Measurements from ENCODE around the gene CDH6. TPM values are rescaled to one million over a fixed set of nuclear protein-coding genes. Genes with fewer than 3 reads are reported as not detected.

CDH6 gene
- total and polyA plus RNA-seq, 5 donors from 2014 or later, result not detected

- H3K9me3 ChIP-seq (ENCODE audit: control insufficient read depth in 2 of 2, low read length in 2 of 2), result no peaks in the 10 kb centered on the region
- Mint-ChIP-seq H3K9me3 (no peaks in the 10 kb centered on the region), H3K4me1 (no peaks in the 10 kb centered on the region), H3K36me3 (no peaks in the 10 kb centered on the region), H3K27me3 (no peaks in the 10 kb centered on the region), H3K4me3 (no peak overlapping the region), H3K27ac (no peak overlapping the region)
- ATAC-seq (ENCODE audit: low read depth in 2 of 2) (no peak), DNase-seq (no peak)
- H3K4me3 ChIP-seq (ENCODE audit: low read depth, low read length), result no peak overlapping the region
- H3K27me3 ChIP-seq (ENCODE audit: control insufficient read depth, insufficient read depth, low read length), result no peaks in the 10 kb centered on the region
- no peak overlapping the region for H3K27ac ChIP-seq (ENCODE audit: insufficient read depth, low read length, poor library complexity, severe bottlenecking)
- H3K4me1 ChIP-seq (ENCODE audit: control insufficient read depth, insufficient read depth, low read length, poor library complexity, severe bottlenecking), result no peaks in the 10 kb centered on the region
- H3K36me3 ChIP-seq (ENCODE audit: control insufficient read depth, insufficient read depth, low read length), result no peaks in the 10 kb centered on the region
Observed at GRCh38 chr5:31332160-31332559, 138.7 kb downstream of the CDH6 start.

GRCh38 chr5:31333475-31333874 is 140.0 kb downstream of the CDH6 start:
- Mint-ChIP-seq H3K27me3 (no peaks in the 10 kb centered on the region), H3K36me3 (no peaks in the 10 kb centered on the region), H3K4me1 (no peaks in the 10 kb centered on the region), H3K9me3 (no peaks in the 10 kb centered on the region), H3K27ac (no peak overlapping the region), H3K4me3 (no peak overlapping the region)
- DNase-seq, result no peak
- Histone ChIP-seq H3K4me1 (ENCODE audit: control insufficient read depth, insufficient read depth, low read length, poor library complexity, severe bottlenecking) (no peaks in the 10 kb centered on the region), H3K9me3 (ENCODE audit: control insufficient read depth in 2 of 2, low read length in 2 of 2) (no peaks in the 10 kb centered on the region), H3K27me3 (ENCODE audit: control insufficient read depth, insufficient read depth, low read length) (no peaks in the 10 kb centered on the region), H3K4me3 (ENCODE audit: low read depth, low read length) (no peak overlapping the region), H3K27ac (ENCODE audit: insufficient read depth, low read length, poor library complexity, severe bottlenecking) (no peak overlapping the region), H3K36me3 (ENCODE audit: control insufficient read depth, insufficient read depth, low read length) (no peaks in the 10 kb centered on the region)
- no peak for ATAC-seq (ENCODE audit: low read depth in 2 of 2)

- DNase-seq (no peak), ATAC-seq (ENCODE audit: low read depth in 2 of 2) (no peak)
- Mint-ChIP-seq H3K27ac (no peak overlapping the region), H3K27me3 (no peaks in the 10 kb centered on the region), H3K4me3 (no peak overlapping the region), H3K36me3 (no peaks in the 10 kb centered on the region), H3K9me3 (peaks cover 0 to 1% (median 0%) of the 10 kb centered on the region in 7 donors), H3K4me1 (no peaks in the 10 kb centered on the region)
- Histone ChIP-seq H3K27me3 (ENCODE audit: control insufficient read depth, insufficient read depth, low read length) (no peaks in the 10 kb centered on the region), H3K4me1 (ENCODE audit: control insufficient read depth, insufficient read depth, low read length, poor library complexity, severe bottlenecking) (no peaks in the 10 kb centered on the region), H3K27ac (ENCODE audit: insufficient read depth, low read length, poor library complexity, severe bottlenecking) (no peak overlapping the region), H3K36me3 (ENCODE audit: control insufficient read depth, insufficient read depth, low read length) (no peaks in the 10 kb centered on the region), H3K9me3 (ENCODE audit: control insufficient read depth in 2 of 2, low read length in 2 of 2) (no peaks in the 10 kb centered on the region), H3K4me3 (ENCODE audit: low read depth, low read length) (no peak overlapping the region)
Observed at GRCh38 chr5:31334061-31334860, 140.8 kb downstream of the CDH6 start.

DNA sequence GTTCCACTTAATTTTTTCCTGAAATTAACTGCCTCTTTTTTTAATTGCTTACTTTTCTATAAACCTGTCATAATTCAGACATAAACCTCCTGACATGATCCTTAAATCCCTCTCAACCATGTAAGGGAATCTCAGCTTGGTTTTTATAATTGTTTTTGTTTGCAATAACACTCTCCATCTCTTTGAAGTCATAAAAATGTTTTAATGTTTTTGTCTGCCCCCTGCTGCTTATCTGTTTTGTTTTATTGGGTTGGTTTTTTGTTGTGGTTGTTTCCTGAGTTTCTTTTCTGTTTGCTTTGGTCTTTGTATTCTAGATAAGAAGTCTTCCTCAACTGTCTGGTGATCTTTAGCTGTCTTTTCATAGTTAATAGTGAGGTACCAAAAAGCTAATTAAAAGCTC is 142.0 kb downstream of the CDH6 start:
- no peak for ATAC-seq (ENCODE audit: low read depth in 2 of 2)
- H3K36me3 ChIP-seq (ENCODE audit: control insufficient read depth, insufficient read depth, low read length), result no peaks in the 10 kb centered on the region
- Mint-ChIP-seq H3K27ac (no peak overlapping the region), H3K27me3 (no peaks in the 10 kb centered on the region), H3K4me1 (no peaks in the 10 kb centered on the region), H3K9me3 (peaks cover 0 to 1% (median 0%) of the 10 kb centered on the region in 7 donors), H3K4me3 (no peak overlapping the region), H3K36me3 (no peaks in the 10 kb centered on the region)
- H3K27me3 ChIP-seq (ENCODE audit: control insufficient read depth, insufficient read depth, low read length), result no peaks in the 10 kb centered on the region
- no peak overlapping the region for H3K4me3 ChIP-seq (ENCODE audit: low read depth, low read length)
- H3K4me1 ChIP-seq (ENCODE audit: control insufficient read depth, insufficient read depth, low read length, poor library complexity, severe bottlenecking), result no peaks in the 10 kb centered on the region
- no peak for DNase-seq
- H3K27ac ChIP-seq (ENCODE audit: insufficient read depth, low read length, poor library complexity, severe bottlenecking), result no peak overlapping the region
- H3K9me3 ChIP-seq (ENCODE audit: control insufficient read depth in 2 of 2, low read length in 2 of 2), result no peaks in the 10 kb centered on the region

DNA sequence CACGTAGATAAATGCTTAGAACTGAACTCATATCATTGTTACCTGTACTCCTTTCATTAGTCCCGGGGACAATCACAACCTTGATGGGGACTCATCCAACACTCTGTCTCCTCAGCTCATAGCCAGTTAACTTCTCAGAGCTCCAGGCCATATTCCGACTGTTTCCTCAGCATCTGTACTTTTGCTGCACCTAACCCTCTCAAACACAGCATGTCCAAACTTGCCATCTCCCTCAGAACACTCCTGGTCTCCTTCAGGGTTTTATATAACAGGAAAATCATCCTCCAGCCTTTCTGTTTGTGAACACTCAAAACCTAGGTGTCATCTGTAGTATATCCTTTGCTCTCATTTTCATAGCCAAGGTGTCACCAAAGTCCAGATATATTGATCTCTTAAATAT is 150.5 kb downstream of the CDH6 start:
- no peaks in the 10 kb centered on the region for H3K36me3 ChIP-seq (ENCODE audit: control insufficient read depth, insufficient read depth, low read length)
- no peak overlapping the region for H3K4me3 Mint-ChIP-seq
- no peak overlapping the region for H3K27ac ChIP-seq (ENCODE audit: insufficient read depth, low read length, poor library complexity, severe bottlenecking)
- no peaks in the 10 kb centered on the region for H3K4me1 Mint-ChIP-seq
- DNase-seq (no peak), ATAC-seq (ENCODE audit: low read depth in 2 of 2) (no peak)
- H3K27ac Mint-ChIP-seq, result no peak overlapping the region
- H3K4me3 ChIP-seq (ENCODE audit: low read depth, low read length), result no peak overlapping the region
- peaks cover 8% of the 10 kb centered on the region for H3K27me3 Mint-ChIP-seq
- H3K9me3 Mint-ChIP-seq, result no peaks in the 10 kb centered on the region
- no peaks in the 10 kb centered on the region for H3K27me3 ChIP-seq (ENCODE audit: control insufficient read depth, insufficient read depth, low read length)
- no peaks in the 10 kb centered on the region for H3K9me3 ChIP-seq (ENCODE audit: control insufficient read depth in 2 of 2, low read length in 2 of 2)
- no peaks in the 10 kb centered on the region for H3K36me3 Mint-ChIP-seq
- no peaks in the 10 kb centered on the region for H3K4me1 ChIP-seq (ENCODE audit: control insufficient read depth, insufficient read depth, low read length, poor library complexity, severe bottlenecking)

- no peaks in the 10 kb centered on the region for H3K4me1 ChIP-seq (ENCODE audit: control insufficient read depth, insufficient read depth, low read length, poor library complexity, severe bottlenecking)
- no peak overlapping the region for H3K4me3 Mint-ChIP-seq
- no peaks in the 10 kb centered on the region for H3K27me3 ChIP-seq (ENCODE audit: control insufficient read depth, insufficient read depth, low read length)
- no peaks in the 10 kb centered on the region for H3K4me1 Mint-ChIP-seq
- no peaks in the 10 kb centered on the region for H3K36me3 ChIP-seq (ENCODE audit: control insufficient read depth, insufficient read depth, low read length)
- no peak for ATAC-seq (ENCODE audit: low read depth in 2 of 2)
- H3K27me3 Mint-ChIP-seq, result peaks cover 8% of the 10 kb centered on the region
- peaks cover 0 to 6% (median 0%) of the 10 kb centered on the region in 7 donors for H3K9me3 Mint-ChIP-seq
- no peak for DNase-seq
- H3K27ac Mint-ChIP-seq, result no peak overlapping the region
- H3K36me3 Mint-ChIP-seq, result no peaks in the 10 kb centered on the region
- no peaks in the 10 kb centered on the region for H3K9me3 ChIP-seq (ENCODE audit: control insufficient read depth in 2 of 2, low read length in 2 of 2)
- H3K4me3 ChIP-seq (ENCODE audit: low read depth, low read length), result no peak overlapping the region
- no peak overlapping the region for H3K27ac ChIP-seq (ENCODE audit: insufficient read depth, low read length, poor library complexity, severe bottlenecking)
Observed at GRCh38 chr5:31346896-31347551, 153.5 kb downstream of the CDH6 start.

DNA sequence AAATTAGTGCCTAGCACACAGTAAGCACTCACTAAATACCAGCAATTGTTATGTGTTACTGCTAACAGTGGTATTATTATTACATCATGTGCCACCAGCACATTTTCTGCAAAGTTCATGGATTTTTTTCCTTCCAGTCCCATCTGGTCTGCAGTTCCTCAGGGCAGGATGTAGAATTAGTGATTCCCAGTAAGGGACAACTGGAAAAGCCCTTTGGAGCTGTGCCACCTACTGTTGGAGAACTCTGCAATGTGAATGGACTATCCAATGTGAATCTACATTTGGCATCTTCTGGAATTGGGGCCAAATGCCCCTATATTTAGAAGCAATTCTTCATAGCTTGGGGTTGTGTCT is 154.0 kb downstream of the CDH6 start:
- peaks cover 8% of the 10 kb centered on the region for H3K27me3 Mint-ChIP-seq
- no peak overlapping the region for H3K27ac ChIP-seq (ENCODE audit: insufficient read depth, low read length, poor library complexity, severe bottlenecking)
- no peaks in the 10 kb centered on the region for H3K9me3 ChIP-seq (ENCODE audit: control insufficient read depth in 2 of 2, low read length in 2 of 2)
- H3K27ac Mint-ChIP-seq, result no peak overlapping the region
- no peak overlapping the region for H3K4me3 Mint-ChIP-seq
- H3K4me1 Mint-ChIP-seq, result no peaks in the 10 kb centered on the region
- no peaks in the 10 kb centered on the region for H3K4me1 ChIP-seq (ENCODE audit: control insufficient read depth, insufficient read depth, low read length, poor library complexity, severe bottlenecking)
- H3K36me3 ChIP-seq (ENCODE audit: control insufficient read depth, insufficient read depth, low read length), result no peaks in the 10 kb centered on the region
- DNase-seq, result no peak
- no peaks in the 10 kb centered on the region for H3K36me3 Mint-ChIP-seq
- H3K4me3 ChIP-seq (ENCODE audit: low read depth, low read length), result no peak overlapping the region
- peaks cover 0 to 6% (median 0%) of the 10 kb centered on the region in 7 donors for H3K9me3 Mint-ChIP-seq
- ATAC-seq (ENCODE audit: low read depth in 2 of 2), result no peak
- H3K27me3 ChIP-seq (ENCODE audit: control insufficient read depth, insufficient read depth, low read length), result no peaks in the 10 kb centered on the region

DNA sequence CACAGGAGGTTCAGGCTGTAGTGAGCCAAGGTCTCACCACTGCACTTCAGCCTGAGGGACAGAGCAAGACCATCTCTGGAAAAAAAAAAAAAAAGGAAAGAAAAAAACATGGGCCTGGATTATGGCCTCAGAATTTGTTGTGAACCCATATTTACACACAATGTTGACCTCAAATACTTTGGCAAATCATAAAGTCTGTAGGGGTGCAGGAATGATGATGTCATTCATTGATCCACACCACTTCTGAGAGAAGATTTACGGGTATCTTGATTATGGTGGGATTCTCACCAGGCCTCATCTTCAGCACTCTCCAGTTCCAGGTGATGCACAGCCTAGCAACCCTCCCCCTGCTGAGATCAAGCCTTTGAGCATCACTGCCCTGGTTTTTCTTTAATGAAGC is 156.9 kb downstream of the CDH6 start:
- ATAC-seq (ENCODE audit: low read depth in 2 of 2) (no peak), DNase-seq (no peak)
- no peaks in the 10 kb centered on the region for H3K36me3 Mint-ChIP-seq
- no peak overlapping the region for H3K27ac ChIP-seq (ENCODE audit: insufficient read depth, low read length, poor library complexity, severe bottlenecking)
- H3K4me1 ChIP-seq (ENCODE audit: control insufficient read depth, insufficient read depth, low read length, poor library complexity, severe bottlenecking), result no peaks in the 10 kb centered on the region
- H3K27me3 Mint-ChIP-seq, result peaks cover 8% of the 10 kb centered on the region
- H3K4me3 Mint-ChIP-seq, result no peak overlapping the region
- no peak overlapping the region for H3K27ac Mint-ChIP-seq
- no peaks in the 10 kb centered on the region for H3K27me3 ChIP-seq (ENCODE audit: control insufficient read depth, insufficient read depth, low read length)
- no peaks in the 10 kb centered on the region for H3K36me3 ChIP-seq (ENCODE audit: control insufficient read depth, insufficient read depth, low read length)
- no peaks in the 10 kb centered on the region for H3K4me1 Mint-ChIP-seq
- no peaks in the 10 kb centered on the region for H3K9me3 ChIP-seq (ENCODE audit: control insufficient read depth in 2 of 2, low read length in 2 of 2)
- no peak overlapping the region for H3K4me3 ChIP-seq (ENCODE audit: low read depth, low read length)
- peaks cover 0 to 6% (median 0%) of the 10 kb centered on the region in 7 donors for H3K9me3 Mint-ChIP-seq
